OCI-LY1 (cell line): Measurements from ENCODE around the gene GABRG3.

Experiments used
- EZH2 ChIP-seq: fragments of 200-600 bp; sonication (generic), shearing (Covaris generic); IDR thresholded peaks from 2 replicates; pipeline ENCODE4 v1.8.0; 2017; ENCODE audit warnings: borderline replicate concordance, mixed run types, mild to moderate bottlenecking, antibody characterized with exemption, low read length, moderate library complexity, mixed read lengths
- TF ChIP-seq, protein P1 (sequence below): fragments of 200-600 bp; sonication (generic), shearing (Covaris generic); IDR thresholded peaks from 2 replicates; pipeline ENCODE4 v1.5.1; 2017; ENCODE audit warnings: mild to moderate bottlenecking, antibody characterized with exemption, low read length, moderate library complexity, mixed read lengths

DNA sequence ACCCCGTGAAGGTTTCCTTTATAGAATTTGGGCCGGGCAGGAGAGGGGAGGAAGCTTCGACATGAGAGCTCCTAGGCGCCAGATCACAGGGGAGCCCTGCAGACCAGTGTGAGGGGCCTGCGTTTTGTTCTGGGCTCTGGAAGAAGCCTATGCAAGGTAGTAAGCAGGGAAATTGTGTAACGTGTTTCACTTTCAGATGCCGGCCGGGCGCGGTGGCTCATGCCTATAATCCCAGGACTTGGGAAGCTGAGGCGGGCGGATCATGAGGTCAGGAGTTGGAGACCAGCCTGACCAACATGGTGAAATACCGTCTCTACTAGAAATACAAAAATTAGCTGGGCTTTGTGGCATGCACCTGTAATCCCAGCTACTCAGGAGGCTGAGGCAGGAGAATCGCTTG lies 65.2 kb downstream of the GABRG3 start:
- TF ChIP-seq, protein P1, sequence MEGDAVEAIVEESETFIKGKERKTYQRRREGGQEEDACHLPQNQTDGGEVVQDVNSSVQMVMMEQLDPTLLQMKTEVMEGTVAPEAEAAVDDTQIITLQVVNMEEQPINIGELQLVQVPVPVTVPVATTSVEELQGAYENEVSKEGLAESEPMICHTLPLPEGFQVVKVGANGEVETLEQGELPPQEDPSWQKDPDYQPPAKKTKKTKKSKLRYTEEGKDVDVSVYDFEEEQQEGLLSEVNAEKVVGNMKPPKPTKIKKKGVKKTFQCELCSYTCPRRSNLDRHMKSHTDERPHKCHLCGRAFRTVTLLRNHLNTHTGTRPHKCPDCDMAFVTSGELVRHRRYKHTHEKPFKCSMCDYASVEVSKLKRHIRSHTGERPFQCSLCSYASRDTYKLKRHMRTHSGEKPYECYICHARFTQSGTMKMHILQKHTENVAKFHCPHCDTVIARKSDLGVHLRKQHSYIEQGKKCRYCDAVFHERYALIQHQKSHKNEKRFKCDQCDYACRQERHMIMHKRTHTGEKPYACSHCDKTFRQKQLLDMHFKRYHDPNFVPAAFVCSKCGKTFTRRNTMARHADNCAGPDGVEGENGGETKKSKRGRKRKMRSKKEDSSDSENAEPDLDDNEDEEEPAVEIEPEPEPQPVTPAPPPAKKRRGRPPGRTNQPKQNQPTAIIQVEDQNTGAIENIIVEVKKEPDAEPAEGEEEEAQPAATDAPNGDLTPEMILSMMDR: no peak
- no peak for TF ChIP-seq EZH2
